ENCODE measurements around the gene ROBO1.

- TF ChIP-seq, protein P1, sequence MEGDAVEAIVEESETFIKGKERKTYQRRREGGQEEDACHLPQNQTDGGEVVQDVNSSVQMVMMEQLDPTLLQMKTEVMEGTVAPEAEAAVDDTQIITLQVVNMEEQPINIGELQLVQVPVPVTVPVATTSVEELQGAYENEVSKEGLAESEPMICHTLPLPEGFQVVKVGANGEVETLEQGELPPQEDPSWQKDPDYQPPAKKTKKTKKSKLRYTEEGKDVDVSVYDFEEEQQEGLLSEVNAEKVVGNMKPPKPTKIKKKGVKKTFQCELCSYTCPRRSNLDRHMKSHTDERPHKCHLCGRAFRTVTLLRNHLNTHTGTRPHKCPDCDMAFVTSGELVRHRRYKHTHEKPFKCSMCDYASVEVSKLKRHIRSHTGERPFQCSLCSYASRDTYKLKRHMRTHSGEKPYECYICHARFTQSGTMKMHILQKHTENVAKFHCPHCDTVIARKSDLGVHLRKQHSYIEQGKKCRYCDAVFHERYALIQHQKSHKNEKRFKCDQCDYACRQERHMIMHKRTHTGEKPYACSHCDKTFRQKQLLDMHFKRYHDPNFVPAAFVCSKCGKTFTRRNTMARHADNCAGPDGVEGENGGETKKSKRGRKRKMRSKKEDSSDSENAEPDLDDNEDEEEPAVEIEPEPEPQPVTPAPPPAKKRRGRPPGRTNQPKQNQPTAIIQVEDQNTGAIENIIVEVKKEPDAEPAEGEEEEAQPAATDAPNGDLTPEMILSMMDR (IDR thresholded peaks at IDR 0.05; ENCODE audit: insufficient read depth, low read length, poor library complexity, severe bottlenecking): no peak
- no peak for TF ChIP-seq EZH2phosphoT487 (conservative IDR thresholded peaks at IDR 0.05; ENCODE audit: low read length)
Observed at GRCh38 chr3:79737530-79737929, 30.3 kb downstream of the ROBO1 start.
